NCI-H146 treated with DMSO at 0.1 percent for 48 hours (cell line): ENCODE measurements around the gene RAI1.

Experiments used
- DNase-seq: peaks from one replicate; lab custom pipeline; 2025; ENCODE audit not compliant: unreplicated experiment; lab: John Stamatoyannopoulos, UW

Gene RAI1

GRCh38 chr17:17745476-17746455 is 64.5 kb downstream of the RAI1 start:
- no peak for DNase-seq

- DNase-seq: no peak
These were observed 66.9 kb downstream of the RAI1 start for GRCh38 chr17:17748179-17748578.

GRCh38 chr17:17748604-17749003 is 67.3 kb downstream of the RAI1 start:
- DNase-seq: no peak

GRCh38 chr17:17749025-17749772 is 67.9 kb downstream of the RAI1 start:
- peak; percentile 41 for DNase-seq

- DNase-seq: no peak
These were observed 68.7 kb downstream of the RAI1 start for GRCh38 chr17:17749921-17750320.

GRCh38 chr17:17750881-17751280 is 69.6 kb downstream of the RAI1 start:
- DNase-seq: no peak

- DNase-seq: no peak
These were observed 70.3 kb downstream of the RAI1 start for GRCh38 chr17:17751489-17752088.

GRCh38 chr17:17752089-17752820 is 71.0 kb downstream of the RAI1 start:
- DNase-seq: peak; percentile 90

GRCh38 chr17:17752821-17753321 is 71.6 kb downstream of the RAI1 start:
- no peak for DNase-seq

GRCh38 chr17:17754719-17755686 is 73.7 kb downstream of the RAI1 start:
- DNase-seq: no peak

GRCh38 chr17:17755715-17756114 is 74.5 kb downstream of the RAI1 start:
- DNase-seq: no peak

GRCh38 chr17:17757391-17757791 is 76.1 kb downstream of the RAI1 start:
- no peak for DNase-seq

GRCh38 chr17:17757956-17758845 is 76.9 kb downstream of the RAI1 start:
- DNase-seq: no peak

GRCh38 chr17:17758941-17759563 is 77.8 kb downstream of the RAI1 start:
- no peak for DNase-seq

GRCh38 chr17:17760350-17760749 is 79.1 kb downstream of the RAI1 start:
- DNase-seq: no peak

- DNase-seq: no peak
These were observed 79.8 kb downstream of the RAI1 start for GRCh38 chr17:17760872-17761550.

- no peak for DNase-seq
These were observed 80.9 kb downstream of the RAI1 start for GRCh38 chr17:17761894-17762743.
